ES-I3 (cell line): ENCODE data around the gene RMC1.

ENCODE experiments used
- H3K36me3 ChIP-seq: 2 replicates; pipeline ENCODE4 v1.6.1; 2013; ENCODE audit warnings: mild to moderate bottlenecking, low read length, control low read depth, moderate library complexity; ENCODE audit not compliant: insufficient read depth
- H3K4me1 ChIP-seq: 2 replicates; pipeline ENCODE4 v1.6.1; 2013; ENCODE audit warnings: mild to moderate bottlenecking, control low read depth, low read length; ENCODE audit not compliant: insufficient read depth
- H3K9ac ChIP-seq: 2 replicates; pipeline ENCODE4 v1.6.1; 2013; ENCODE audit warnings: low read depth, mild to moderate bottlenecking, low read length, moderate library complexity
- H3K9me3 ChIP-seq: 2 replicates; pipeline ENCODE4 v1.6.1; 2013; ENCODE audit warnings: mild to moderate bottlenecking, low read length, moderate library complexity; ENCODE audit not compliant: control insufficient read depth, insufficient read depth

The RMC1 gene

DNA sequence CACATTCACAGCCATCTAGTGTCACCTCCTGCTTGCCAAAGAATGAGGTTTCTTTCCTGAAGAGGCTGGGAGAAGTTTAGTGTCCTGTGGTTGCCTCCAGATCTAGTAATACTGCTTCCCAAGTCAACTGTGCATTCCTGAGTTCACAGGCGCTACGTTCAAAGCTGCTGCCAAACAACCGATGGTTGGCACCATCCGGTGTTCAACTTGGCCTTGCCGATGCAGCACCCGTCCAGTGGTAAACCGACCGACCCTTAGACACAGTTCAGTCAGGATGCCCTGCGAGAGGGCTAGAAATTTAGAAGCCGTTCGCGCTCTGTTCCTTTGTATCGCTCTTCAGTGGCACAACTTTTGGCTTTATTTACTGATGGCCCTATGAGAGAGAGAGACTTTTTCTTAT is 28.6 kb downstream of the RMC1 start:
- no peak overlapping the region for H3K9ac ChIP-seq
- H3K4me1 ChIP-seq, result no peaks in the 10 kb centered on the region; the same call in 1 of the 2 replicates
- no peaks in the 10 kb centered on the region for H3K9me3 ChIP-seq
- peaks cover 51% of the 10 kb centered on the region for H3K36me3 ChIP-seq

DNA sequence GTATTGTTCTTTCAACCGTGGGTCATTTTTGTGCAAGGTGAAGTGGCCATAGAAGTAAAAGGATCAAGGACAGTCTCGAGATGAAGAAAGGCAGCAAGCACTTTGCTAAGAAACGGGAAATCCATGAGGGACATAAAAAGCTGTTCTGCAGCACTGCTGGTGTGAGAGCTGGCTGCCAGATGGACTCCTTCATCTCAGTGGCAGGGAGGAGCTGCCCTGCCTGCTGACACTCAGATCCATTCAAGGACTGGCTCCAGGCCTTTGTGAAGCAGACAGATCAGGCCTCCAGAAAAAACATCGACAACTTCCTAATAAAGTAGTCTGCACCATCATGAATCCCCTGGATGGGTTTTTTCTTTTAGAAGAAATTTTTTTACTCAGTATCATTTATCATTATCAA is 29.5 kb downstream of the RMC1 start:
- H3K9me3 ChIP-seq, result no peaks in the 10 kb centered on the region
- H3K36me3 ChIP-seq, result peaks cover 56% of the 10 kb centered on the region
- no peak overlapping the region for H3K9ac ChIP-seq
- H3K4me1 ChIP-seq, result no peaks in the 10 kb centered on the region; the same call in 1 of the 2 replicates

DNA sequence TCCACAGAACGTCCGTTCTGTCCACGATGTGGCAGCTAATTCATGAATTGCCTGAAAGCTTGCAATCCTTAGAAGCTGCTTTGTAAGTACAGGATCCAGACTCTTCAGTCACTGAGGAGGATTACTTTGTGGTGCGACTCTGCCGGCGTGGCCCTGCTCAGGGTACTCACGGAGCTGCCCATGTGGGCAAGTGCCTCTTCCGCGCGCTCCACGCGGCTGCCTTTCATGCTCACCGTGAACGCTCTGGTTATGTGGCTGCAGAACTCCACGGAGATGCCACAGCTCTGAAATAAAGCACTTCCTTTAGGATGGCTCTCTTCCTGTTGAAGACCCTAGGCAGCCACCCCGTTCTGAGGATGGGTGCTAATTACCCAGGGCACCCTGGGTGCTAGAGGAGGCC is 31.0 kb downstream of the RMC1 start:
- H3K36me3 ChIP-seq, result peaks cover 54% of the 10 kb centered on the region

DNA sequence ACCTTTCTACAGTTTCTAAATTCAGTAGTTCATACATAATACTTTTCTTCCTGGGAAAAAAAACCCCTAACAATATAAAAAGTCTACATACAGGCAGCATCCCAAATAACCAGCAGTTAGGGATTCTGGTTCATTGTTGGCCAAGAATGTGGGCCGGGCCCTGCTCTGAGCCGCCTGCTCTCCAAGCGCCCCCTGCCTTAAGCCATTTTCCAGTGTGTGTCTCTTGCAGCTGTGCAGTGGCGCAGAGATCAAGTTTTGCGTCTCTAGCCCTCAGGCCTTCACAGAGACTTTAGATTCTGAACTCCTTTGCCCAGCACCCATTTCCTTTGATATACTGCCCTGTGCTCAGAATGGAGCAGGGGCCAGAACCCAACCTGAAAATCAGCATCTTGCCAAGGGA is 32.9 kb downstream of the RMC1 start:
- H3K36me3 ChIP-seq, result peaks cover 55% of the 10 kb centered on the region

More for the DNA sequence above, 31.0 kb downstream of the RMC1 start:
- Histone ChIP-seq H3K4me1 (no peaks in the 10 kb centered on the region; the same call in 1 of the 2 replicates), H3K9me3 (no peaks in the 10 kb centered on the region), H3K9ac (no peak overlapping the region)

DNA sequence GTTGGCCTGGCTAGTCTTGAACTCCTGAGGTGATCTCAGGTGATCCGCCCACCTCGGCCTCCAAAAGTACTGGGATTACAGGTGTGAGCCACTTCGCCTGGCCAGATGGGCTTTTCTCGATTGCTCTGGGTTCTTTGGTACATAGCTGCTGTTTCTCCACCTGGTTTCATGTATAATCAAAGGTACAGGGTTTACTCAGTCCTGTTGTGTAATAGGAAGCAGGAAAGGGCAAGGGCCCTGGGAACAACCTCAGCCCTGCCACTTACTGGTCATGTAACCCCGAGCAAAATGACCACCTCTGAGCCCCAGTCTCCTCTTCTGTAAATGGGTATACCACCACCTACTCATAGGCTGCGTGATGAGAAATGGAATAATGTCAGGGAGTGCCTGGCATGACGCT is 34.0 kb downstream of the RMC1 start:
- H3K9ac ChIP-seq, result no peak overlapping the region
- H3K9me3 ChIP-seq, result no peaks in the 10 kb centered on the region
- H3K36me3 ChIP-seq, result peaks cover 49% of the 10 kb centered on the region
- H3K4me1 ChIP-seq, result no peaks in the 10 kb centered on the region

More for the DNA sequence above, 32.9 kb downstream of the RMC1 start:
- Histone ChIP-seq H3K4me1 (no peaks in the 10 kb centered on the region), H3K9ac (no peak overlapping the region), H3K9me3 (no peaks in the 10 kb centered on the region)

DNA sequence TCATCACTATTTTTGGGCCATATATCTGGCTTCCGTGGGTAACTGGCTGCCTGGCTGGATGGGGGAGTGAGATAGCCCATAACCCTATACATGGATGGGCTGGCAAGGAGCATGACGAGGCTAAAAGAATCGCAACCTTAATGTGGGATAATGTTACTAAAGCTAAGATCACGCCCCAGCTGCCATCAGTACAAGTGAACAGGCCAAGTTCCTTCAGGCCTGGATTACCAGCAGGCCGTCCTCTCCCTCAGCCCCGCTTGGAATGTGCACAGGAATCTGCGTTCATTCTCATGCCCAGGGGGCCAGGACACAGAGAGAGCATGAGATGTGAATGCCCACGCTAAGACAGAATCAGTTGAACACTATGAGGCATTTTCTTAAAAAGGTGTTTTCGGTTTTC is 34.7 kb downstream of the RMC1 start:
- Histone ChIP-seq H3K9ac (no peak overlapping the region), H3K9me3 (no peaks in the 10 kb centered on the region), H3K36me3 (peaks cover 54% of the 10 kb centered on the region), H3K4me1 (no peaks in the 10 kb centered on the region)

DNA sequence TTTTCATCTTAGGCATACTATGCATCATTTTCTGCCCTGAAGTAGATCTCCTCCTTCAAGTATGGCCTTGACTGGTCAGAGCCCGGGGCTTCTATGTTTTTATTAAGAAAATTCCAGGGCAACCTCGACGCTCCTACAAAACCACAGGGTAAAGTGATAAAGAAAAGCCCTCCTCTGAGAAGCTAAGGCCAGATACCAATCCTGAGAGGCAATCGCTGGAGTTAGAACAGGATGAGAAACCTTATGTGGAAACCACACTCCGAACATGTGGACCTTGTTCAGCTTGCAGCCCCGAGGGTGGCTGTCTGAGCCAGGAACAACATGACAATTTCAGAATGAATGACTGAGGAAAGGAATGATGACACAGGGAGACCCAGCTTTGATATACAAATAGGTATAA is 35.6 kb downstream of the RMC1 start:
- Histone ChIP-seq H3K9me3 (no peaks in the 10 kb centered on the region), H3K4me1 (no peaks in the 10 kb centered on the region), H3K9ac (no peak overlapping the region), H3K36me3 (peaks cover 54% of the 10 kb centered on the region)

DNA sequence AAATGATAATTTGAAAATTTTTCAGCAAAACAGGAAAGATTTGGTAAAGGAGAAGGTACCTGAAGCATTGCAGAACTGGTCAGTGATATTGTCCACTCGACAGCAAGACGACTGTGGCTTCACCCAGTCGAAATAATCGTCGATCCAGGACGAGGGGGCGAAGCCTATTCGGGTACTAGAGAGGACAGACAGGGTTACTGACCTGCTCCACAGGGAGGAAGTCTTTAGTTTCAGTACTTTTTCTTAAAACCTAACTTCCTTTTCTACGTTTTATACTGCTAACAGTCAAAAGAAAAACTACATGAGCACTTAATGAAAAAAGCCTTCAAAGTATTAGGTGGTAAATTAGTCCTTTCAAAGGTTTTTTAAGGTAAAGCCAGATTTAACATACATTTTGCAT is 36.0 kb downstream of the RMC1 start:
- Histone ChIP-seq H3K4me1 (no peaks in the 10 kb centered on the region), H3K36me3 (peaks cover 55% of the 10 kb centered on the region), H3K9me3 (no peaks in the 10 kb centered on the region), H3K9ac (no peak overlapping the region)

DNA sequence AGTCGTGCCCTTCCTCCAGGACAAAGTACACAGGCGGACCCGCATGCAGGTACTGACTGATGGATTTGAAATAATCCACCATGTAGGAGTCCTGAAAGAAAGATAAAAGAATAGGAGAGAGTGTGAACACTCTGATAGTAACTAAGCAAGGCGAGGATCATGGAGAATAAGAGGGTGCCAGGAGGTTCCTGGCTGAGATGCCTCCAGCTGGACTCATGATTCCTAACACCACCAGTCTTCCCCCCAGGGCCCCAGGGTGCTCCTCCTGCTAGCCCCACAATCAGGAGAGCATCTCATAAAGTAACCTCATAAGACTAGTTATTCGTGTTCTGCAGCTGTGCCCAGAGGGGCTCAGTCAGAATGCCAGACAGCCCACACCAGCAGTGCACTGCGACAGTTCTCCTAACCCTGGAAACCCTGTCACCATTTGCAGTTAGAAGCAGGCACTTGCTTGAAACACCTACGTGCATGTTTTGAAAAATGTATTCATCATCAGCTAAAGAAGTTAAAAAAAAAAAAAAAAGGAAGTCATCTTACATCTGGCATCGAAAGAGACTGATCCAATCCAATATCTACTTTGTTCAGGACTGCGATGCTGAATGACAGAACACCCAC is 36.7 kb downstream of the RMC1 start:
- Histone ChIP-seq H3K36me3 (peaks cover 54% of the 10 kb centered on the region), H3K9ac (no peak overlapping the region), H3K4me1 (no peaks in the 10 kb centered on the region)

DNA sequence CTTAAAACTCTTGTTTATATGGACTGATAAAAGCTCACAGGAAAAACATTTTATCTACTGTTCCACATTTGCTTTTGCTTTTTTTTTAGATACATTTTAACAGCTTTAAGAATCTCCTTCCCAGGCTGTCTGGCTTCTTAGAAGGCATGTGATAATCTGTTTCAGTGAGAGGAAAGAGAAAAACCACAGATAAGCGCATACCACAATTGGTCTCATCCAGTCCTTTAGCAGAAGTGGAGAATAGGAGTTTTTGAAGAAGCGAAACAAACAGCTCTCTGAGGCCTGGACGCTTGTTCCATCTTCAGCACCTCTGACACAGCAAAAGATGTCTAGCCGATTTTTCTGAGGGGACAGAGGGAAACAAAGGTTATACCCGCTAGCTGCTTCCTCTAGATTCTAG is 37.6 kb downstream of the RMC1 start:
- no peak overlapping the region for H3K9ac ChIP-seq
- H3K9me3 ChIP-seq, result no peaks in the 10 kb centered on the region
- H3K36me3 ChIP-seq, result peaks cover 47% of the 10 kb centered on the region
- H3K4me1 ChIP-seq, result no peaks in the 10 kb centered on the region

More for the DNA sequence above, 36.7 kb downstream of the RMC1 start:
- no peaks in the 10 kb centered on the region for H3K9me3 ChIP-seq

DNA sequence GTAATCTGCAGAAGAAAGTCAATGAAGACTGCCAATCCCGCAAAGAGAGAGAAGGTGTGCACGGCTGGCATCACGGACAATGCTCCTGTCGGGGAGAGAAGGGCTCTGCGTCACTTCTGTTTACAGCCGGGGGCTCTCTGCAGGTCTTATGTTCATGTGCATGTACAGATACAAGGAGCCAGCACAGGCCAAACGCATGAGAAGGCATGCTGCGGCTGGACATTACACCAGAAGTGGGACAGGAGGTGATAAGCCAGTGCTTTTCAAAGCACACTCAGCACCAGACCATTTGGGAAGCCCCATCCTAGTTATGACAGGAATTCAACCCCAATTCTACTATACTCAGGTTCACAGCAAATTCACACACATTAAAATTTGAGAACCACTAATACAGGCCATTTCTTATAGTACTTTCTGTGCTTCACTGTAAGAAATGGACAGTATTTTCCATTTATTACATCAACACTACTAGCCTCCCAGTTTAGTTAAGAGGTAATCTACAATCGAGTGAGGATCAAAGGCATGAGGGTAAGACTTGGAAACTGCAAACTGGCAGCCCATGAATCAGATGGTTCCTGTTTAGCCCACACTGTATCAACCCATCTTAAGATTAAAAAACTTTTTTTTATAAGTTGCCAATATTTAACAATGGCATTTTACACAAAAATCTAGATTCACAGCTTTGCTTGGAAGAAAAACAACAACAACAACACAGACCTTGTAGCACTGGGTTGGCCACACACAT is 38.2 kb downstream of the RMC1 start:
- Histone ChIP-seq H3K4me1 (no peaks in the 10 kb centered on the region), H3K9me3 (no peaks in the 10 kb centered on the region), H3K36me3 (peaks cover 49% of the 10 kb centered on the region), H3K9ac (no peak overlapping the region)

DNA sequence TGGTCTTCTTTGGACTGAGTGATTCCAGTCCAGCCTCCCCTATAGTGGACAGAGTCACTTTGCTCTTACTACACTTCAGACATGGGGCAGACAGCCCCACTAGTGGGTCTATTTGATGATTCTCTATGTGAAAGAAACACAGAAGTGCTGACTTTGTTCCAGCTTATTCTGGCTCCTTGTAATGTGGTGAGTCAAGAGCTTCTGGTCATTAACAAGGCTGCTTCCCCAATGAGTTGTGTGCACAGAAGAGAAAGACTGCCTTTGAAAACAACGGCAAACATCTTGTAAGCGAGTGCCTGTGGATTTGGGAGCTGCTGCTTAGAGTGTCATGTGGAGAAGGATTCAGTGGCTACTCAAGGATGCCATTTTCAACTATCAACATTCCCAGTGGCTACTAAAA is 39.1 kb downstream of the RMC1 start:
- H3K36me3 ChIP-seq, result peaks cover 49% of the 10 kb centered on the region
- H3K9me3 ChIP-seq, result no peaks in the 10 kb centered on the region

DNA sequence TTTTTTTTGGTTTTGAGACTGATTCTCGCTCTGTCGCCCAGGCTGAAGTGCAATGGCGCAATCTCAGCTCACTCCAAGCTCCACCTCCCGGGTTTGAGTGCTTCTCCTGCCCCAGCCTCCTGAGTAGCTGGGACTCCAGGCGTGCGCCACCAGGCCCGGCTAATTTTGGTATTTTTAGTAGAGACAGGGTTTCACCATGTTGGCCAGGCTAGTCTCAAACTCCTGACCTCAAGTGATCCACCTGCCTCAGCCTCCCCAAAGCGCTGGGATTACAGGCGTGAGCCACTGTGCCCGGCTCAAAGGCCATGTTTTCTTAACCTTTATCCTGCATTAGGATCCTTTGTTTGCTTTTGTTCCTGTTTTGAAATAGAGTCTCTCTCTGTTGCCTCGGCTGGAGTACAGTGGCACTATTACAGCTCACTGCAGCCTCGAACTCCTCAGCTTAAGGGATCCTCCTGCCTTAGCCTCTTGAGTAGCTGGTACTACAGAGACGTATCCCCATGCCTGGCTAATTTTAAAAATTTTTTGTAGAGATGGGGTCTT is 42.0 kb downstream of the RMC1 start:
- H3K4me1 ChIP-seq, result no peaks in the 10 kb centered on the region
- H3K9ac ChIP-seq, result no peak overlapping the region
- H3K36me3 ChIP-seq, result peaks cover 45% of the 10 kb centered on the region
- no peaks in the 10 kb centered on the region for H3K9me3 ChIP-seq

More for the DNA sequence above, 39.1 kb downstream of the RMC1 start:
- H3K9ac ChIP-seq, result no peak overlapping the region
- H3K4me1 ChIP-seq, result no peaks in the 10 kb centered on the region

DNA sequence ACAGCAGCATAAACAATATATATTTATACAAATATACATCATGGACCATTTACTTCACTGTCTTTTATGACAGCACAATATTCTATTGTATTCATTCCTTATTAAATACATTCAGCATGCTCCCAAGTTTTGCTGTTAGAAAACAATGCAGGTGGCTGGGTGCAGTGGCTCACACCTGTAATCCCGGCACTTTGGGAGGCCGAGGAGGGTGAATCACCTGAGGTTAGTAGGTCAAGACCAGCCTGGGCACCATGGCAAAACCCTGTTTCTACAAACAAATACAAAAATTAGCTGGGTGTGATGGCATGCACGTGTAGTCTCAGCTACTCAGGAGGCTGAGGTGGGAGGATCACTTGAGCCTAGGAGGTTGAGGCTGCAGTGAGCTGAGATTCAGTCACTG is 44.0 kb downstream of the RMC1 start:
- Histone ChIP-seq H3K9me3 (no peaks in the 10 kb centered on the region), H3K4me1 (no peaks in the 10 kb centered on the region), H3K9ac (no peak overlapping the region), H3K36me3 (peaks cover 40% of the 10 kb centered on the region)

DNA sequence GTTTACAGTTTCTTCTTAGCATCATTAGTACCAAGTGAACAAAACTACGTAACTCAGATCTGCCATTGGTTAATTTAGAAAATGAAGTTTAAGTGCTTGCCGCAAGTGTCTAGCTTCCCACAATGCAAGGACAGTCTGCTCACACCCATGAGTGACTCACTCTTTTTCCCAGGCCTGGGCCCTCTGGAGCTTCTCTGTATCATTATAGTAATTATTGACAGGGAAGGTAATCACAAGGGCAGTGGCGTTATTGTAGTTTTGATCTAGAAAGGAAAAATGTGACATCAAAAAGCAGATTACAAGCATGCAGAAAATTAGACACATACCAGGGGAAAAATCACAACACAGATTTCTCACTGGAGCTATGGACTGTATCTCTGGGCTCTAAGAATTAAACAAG is 44.5 kb downstream of the RMC1 start:
- Histone ChIP-seq H3K9me3 (no peaks in the 10 kb centered on the region), H3K4me1 (no peaks in the 10 kb centered on the region), H3K9ac (no peak overlapping the region), H3K36me3 (peaks cover 40% of the 10 kb centered on the region)
